ENCODE results near the gene GRAP2.
A peak's percentile ranks its signal among the peaks of the same experiment; 100 is the strongest.

GRAP2 gene

DNA sequence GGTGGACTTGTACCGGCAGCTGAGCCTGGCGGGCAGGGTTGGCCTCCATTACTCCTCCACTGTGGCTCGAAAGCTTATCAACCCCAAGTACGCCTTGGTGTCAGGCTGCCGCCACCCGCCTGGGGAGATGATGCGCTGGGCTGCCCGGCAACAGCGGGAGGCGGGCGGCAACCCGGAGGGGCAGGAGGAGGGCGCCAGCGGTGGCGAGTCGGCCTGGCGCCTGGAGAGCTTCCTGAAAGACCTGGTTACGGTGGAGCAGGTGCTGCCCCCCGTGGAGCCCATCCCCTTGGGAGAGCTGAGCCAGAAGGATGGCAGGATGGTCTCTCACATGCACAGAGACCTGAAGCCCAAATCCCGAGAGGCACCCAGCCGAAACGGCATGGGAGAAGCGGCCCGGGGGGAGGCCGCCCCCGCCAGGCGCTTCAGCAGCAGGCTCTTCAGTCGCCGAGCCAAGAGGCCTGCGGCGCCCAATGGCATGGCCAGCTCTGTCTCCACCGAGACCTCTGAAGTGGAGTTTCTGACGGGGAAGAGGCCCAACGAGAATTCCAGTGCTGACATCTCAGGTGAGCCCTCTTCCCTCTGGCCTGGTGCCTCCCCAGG lies 120.6 kb downstream of the GRAP2 start:
- Histone ChIP-seq H3K27ac (ENCODE audit: low read depth in 2 of 2, low read length in 2 of 2) (no peak overlapping the region), H3K9ac (ENCODE audit: low read depth in 1 of 2, low read length in 2 of 2) (no peak overlapping the region), H3K4me3 (ENCODE audit: low read length in 2 of 2) (no peak overlapping the region), H3K36me3 (ENCODE audit: control insufficient read depth in 2 of 2, insufficient read depth in 2 of 2, low read length in 2 of 2) (peaks cover 10 to 24% of the 10 kb centered on the region in 2 donors), H3K27me3 (ENCODE audit: control insufficient read depth in 2 of 2, insufficient read depth in 2 of 2, low read length in 2 of 2) (peaks cover 0 to 2% of the 10 kb centered on the region in 2 donors), H3K9me3 (ENCODE audit: control insufficient read depth in 2 of 2, low read length in 2 of 2) (no peaks in the 10 kb centered on the region), H3K4me1 (ENCODE audit: control insufficient read depth in 2 of 2, insufficient read depth in 2 of 2, low read length in 2 of 2) (peaks cover 3 to 32% of the 10 kb centered on the region in 2 donors)

DNA sequence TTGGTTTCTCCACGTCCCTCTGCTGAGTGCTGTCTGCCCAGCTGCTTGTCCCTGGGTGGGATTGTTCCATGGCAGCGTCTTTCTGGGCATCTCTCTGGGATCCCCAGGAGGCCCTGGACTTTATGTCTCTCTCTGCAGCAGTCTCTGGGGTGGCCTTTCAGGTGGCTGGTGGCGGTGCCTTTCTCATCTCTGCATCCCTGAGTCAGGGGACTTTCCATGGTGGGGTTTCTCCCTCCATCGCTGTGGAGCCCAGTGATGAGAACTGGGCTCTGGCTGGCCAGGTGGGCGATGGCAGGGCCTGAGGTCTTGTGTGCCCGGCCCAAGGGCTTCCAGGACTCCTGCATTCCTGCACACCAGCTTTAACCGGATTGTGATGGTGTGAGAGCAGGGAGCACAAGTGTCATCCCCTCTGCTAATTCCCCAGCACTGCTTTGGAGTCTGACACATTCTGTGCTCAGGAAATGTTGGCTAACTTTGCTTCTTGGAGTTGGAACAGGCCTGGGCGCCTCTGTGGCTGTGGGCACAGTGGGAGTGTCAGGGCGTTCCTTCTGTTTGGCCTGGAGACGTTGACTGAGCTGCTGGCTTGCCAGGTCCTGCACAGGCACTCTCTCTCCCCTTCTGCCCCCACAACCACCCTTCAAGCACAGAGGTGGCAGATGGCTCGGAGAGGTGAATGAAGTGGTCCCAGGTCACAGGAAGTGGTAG lies 121.8 kb downstream of the GRAP2 start:
- Histone ChIP-seq H3K9me3 (ENCODE audit: control insufficient read depth in 2 of 2, low read length in 2 of 2) (no peaks in the 10 kb centered on the region), H3K9ac (ENCODE audit: low read depth in 1 of 2, low read length in 2 of 2) (peak overlapping the region in 1 of 2 donors; percentile 8), H3K4me1 (ENCODE audit: control insufficient read depth in 2 of 2, insufficient read depth in 2 of 2, low read length in 2 of 2) (peaks cover 3 to 27% of the 10 kb centered on the region in 2 donors), H3K4me3 (ENCODE audit: low read length in 2 of 2) (no peak overlapping the region), H3K27me3 (ENCODE audit: control insufficient read depth in 2 of 2, insufficient read depth in 2 of 2, low read length in 2 of 2) (peaks cover 0 to 2% of the 10 kb centered on the region in 2 donors), H3K36me3 (ENCODE audit: control insufficient read depth in 2 of 2, insufficient read depth in 2 of 2, low read length in 2 of 2) (peaks cover 16 to 24% of the 10 kb centered on the region in 2 donors), H3K27ac (ENCODE audit: low read depth in 2 of 2, low read length in 2 of 2) (peak overlapping the region in 1 of 2 donors; percentile 47)

Measured in mucosa of rectum (tissue), 2 donors.